Omental fat pad (tissue), 4 donors: ENCODE data around the gene CREM. TPM values are rescaled to one million over a fixed set of nuclear protein-coding genes. Genes with fewer than 3 reads are reported as not detected.

Source experiments
- ATAC-seq: fragments of 150-250 bp; one replicate; pipeline ENCODE4 v1.9.1; 2016; ENCODE audit warnings: mild to moderate bottlenecking, moderate library complexity; ENCODE audit not compliant: low FRiP score
- DNase-seq: peaks from one replicate; pipeline ENCODE4 v3.0.0-alpha.2; 2019; ENCODE audit warnings: low spot score
- total RNA-seq, 4 donors: library from RNA; depleted of rRNA; stranded (reverse); fragments of >200 nt; gene quantifications; one replicate each; pipeline ENCODE4 v1.1.0, GENCODE V29; 2016
- TF ChIP-seq, protein P1 (sequence below), 3 donors: fragments of 450-650 bp; IDR thresholded peaks; one replicate each; pipeline ENCODE4 v1.5.1; 2016 to 2017; ENCODE audit warnings: antibody characterized with exemption in 3 of 3, mild to moderate bottlenecking in 3 of 3, moderate library complexity in 2 of 3

The CREM gene
- total RNA-seq, 4 donors from 2014 or later: 43.3 to 159 (median 74.2) TPM

- TF ChIP-seq, protein P1, sequence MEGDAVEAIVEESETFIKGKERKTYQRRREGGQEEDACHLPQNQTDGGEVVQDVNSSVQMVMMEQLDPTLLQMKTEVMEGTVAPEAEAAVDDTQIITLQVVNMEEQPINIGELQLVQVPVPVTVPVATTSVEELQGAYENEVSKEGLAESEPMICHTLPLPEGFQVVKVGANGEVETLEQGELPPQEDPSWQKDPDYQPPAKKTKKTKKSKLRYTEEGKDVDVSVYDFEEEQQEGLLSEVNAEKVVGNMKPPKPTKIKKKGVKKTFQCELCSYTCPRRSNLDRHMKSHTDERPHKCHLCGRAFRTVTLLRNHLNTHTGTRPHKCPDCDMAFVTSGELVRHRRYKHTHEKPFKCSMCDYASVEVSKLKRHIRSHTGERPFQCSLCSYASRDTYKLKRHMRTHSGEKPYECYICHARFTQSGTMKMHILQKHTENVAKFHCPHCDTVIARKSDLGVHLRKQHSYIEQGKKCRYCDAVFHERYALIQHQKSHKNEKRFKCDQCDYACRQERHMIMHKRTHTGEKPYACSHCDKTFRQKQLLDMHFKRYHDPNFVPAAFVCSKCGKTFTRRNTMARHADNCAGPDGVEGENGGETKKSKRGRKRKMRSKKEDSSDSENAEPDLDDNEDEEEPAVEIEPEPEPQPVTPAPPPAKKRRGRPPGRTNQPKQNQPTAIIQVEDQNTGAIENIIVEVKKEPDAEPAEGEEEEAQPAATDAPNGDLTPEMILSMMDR (IDR thresholded peaks at IDR 0.05): no peak
- no peak for ATAC-seq
- no peak for DNase-seq
Measured at GRCh38 chr10:35124540-35124939, 2.1 kb upstream of the CREM start.

DNA sequence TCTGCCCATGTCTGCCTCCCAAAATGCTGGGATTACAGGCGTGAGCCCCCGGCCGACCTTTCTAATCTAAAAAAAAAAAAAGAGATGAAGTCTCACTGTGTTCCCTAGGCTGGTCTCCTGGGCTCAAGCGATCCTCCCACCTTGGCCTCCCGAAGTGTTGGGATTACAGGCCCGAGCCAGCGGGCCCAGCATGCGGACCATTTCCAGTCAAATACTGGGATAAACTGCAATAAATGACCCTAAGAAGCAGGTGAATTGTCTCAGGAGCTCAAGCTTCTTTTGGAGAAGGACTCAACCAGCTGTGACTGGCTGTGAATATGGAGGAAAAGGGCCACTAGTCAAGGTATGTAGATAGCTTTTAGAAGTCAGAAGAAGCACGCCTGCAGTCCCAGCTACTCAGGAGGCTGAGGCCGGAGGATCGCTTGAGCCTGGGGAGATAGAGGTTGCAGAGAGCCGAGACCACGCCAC is 550 bp upstream of the CREM start:
- no peak for DNase-seq
- no peak for ATAC-seq
- TF ChIP-seq, protein P1 (IDR thresholded peaks at IDR 0.05): no peak

GRCh38 chr10:35127289-35127891 is 744 bp downstream of the CREM start:
- peak; percentile 31 for DNase-seq
- ATAC-seq: peak; percentile 55
- TF ChIP-seq, protein P1 (IDR thresholded peaks at IDR 0.05): no peak

- TF ChIP-seq, protein P1 (IDR thresholded peaks at IDR 0.05): no peak
- no peak for DNase-seq
- ATAC-seq: no peak
Measured at GRCh38 chr10:35129185-35129674, 2.6 kb downstream of the CREM start.

DNA sequence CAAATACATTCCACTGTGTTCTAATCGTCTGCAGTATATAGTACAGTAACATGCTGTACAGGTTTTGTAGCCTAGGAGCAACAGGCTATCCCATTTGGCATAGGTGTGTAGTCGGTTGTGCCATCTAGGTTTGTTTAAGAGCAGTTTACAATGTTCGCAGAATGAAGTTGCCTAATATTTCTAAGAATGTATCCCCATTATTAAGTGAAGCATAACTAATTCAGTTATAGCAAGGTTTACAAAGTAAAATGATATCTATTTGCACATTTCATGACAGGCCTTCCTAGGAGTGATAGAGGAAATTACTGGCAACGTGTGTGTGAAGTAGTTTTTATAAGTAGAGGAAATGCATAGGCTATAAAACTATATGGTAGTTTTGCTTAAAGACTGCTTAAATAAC is 4.0 kb downstream of the CREM start:
- DNase-seq: no peak
- TF ChIP-seq, protein P1 (IDR thresholded peaks at IDR 0.05): no peak
- ATAC-seq: no peak

- DNase-seq (no peak), ATAC-seq (no peak)
- TF ChIP-seq, protein P1 (IDR thresholded peaks at IDR 0.05): no peak
Measured at GRCh38 chr10:35132727-35133126, 6.1 kb downstream of the CREM start.

DNA sequence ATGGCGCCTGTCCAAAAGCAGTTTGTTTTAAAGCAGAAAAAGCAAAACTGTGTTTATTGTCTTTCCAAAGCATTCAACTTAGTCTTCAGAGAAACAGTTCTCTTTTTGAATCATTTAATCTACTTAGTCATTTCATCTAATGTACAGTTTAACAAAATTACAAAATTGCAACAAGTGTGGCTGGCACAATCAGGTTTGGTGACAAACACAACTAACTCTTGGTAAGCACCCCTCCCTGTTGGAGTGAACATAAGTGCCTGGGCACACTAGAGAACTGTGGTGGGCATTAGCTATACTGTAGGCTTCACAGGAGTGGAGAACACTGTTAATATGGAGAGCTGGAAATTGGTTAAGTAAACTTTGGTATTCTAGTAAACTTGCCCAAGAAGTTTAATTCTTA is 6.9 kb downstream of the CREM start:
- TF ChIP-seq, protein P1 (IDR thresholded peaks at IDR 0.05): no peak
- DNase-seq (no peak), ATAC-seq (no peak)
